Measurements from ENCODE around the gene PCK2.

- TF ChIP-seq POLR2A (IDR thresholded peaks at IDR 0.05; ENCODE audit: low read depth, low read length) (no peak), POLR2AphosphoS5 (IDR thresholded peaks at IDR 0.05; ENCODE audit: low read depth, low read length) (no peak)
Observed at GRCh38 chr14:24098927-24099813, 5.1 kb downstream of the PCK2 start.

Data from GM12892 (cell line).